HG02798 (cell line): ENCODE results near the gene IFNAR1.
"Not testable (repeated sequence)": the region's sequence is repeated elsewhere in the genome, so short reads cannot be mapped to it uniquely, and the experiment has no call there.

Source experiments
- ATAC-seq: cut with Tn5 transposase; IDR thresholded peaks from one replicate; pipeline ENCODE4 v1.9.1; 2021; ENCODE audit warnings: mild to moderate bottlenecking; ENCODE audit not compliant: unreplicated experiment, poor library complexity

The IFNAR1 gene

DNA sequence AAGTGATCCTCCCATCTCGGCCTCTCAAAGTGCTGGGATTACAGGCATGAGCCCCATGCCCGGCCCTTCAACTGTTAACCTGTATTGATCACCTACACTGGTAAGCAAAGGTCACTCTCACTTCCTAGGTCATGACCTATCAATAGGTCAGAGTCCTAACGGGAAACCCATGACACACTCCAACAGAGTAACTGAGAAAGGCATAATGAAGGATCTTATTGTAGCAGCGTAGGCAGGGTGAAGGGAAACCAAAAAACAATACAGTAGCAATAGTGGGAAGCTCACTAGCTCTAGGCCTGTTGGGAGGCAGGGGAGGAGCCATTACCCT is 19.5 kb upstream of the IFNAR1 start:
- no peak for ATAC-seq

- ATAC-seq, result no peak
These were observed 18.8 kb upstream of the IFNAR1 start for GRCh38 chr21:33305938-33306337.

- ATAC-seq, result peak; percentile 90
These were observed 15.9 kb upstream of the IFNAR1 start for GRCh38 chr21:33308586-33309490.

GRCh38 chr21:33309778-33310177 is 15.0 kb upstream of the IFNAR1 start:
- ATAC-seq, result no peak

DNA sequence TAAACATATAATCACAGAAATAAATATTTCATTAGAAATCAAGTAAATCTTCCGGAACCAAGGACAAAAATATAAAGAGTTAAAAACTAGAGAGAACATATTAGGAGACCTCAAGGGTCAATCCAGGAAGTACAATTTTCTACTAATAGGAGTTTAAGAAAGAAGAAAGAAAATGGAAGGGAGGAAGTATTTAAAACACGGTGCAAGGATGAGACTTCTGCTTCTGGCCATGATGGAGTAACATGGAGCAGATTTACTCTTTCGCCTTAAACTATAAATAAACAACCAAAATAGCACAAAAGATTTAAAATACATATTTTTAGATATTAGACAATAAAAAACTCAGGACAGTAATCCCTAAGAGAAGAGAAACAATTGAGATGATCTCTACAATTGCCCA is 12.6 kb upstream of the IFNAR1 start:
- ATAC-seq, result no peak

DNA sequence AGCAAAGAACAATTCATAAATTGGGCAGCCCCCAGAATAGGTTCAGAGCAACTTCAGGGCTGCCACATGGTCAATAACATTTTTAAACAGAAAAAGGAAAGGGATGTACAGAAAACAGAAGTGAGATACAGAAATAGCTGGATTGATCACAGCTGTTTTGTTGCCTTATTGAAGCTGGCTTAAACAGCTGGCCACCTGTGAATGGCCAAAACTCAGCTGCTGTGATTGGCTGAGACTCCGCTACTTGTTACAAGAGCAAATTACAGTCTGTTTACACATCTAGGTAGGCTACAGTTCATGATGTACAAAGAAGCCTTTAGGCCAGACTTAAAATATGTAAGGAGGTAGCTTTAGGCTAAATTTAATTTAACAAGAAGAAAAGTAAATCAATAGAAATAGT is 11.6 kb upstream of the IFNAR1 start:
- no peak for ATAC-seq

GRCh38 chr21:33313611-33314010 is 11.2 kb upstream of the IFNAR1 start:
- no peak for ATAC-seq

GRCh38 chr21:33314111-33314510 is 10.7 kb upstream of the IFNAR1 start:
- ATAC-seq, result no peak

- ATAC-seq, result no peak
These were observed 8.6 kb upstream of the IFNAR1 start for GRCh38 chr21:33315946-33316710.

DNA sequence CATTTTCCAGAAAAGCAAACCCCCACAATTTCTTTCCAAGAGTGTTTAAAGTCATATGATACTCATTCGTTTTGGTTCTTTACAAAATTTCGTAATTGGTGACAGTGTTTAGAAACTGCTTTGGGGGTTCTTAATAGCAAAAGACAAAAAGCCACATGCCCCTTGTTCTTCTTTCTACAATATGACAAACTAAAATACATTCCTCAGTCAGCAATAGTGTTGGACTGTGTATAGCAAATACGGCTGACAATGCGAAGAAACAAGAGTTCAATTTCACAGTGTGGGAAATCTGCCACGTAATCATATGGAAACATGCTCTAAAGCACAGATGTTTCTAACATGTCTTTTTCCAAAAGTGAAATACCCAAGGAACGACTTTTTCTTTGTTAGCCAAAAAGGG is 7.6 kb upstream of the IFNAR1 start:
- no peak for ATAC-seq

DNA sequence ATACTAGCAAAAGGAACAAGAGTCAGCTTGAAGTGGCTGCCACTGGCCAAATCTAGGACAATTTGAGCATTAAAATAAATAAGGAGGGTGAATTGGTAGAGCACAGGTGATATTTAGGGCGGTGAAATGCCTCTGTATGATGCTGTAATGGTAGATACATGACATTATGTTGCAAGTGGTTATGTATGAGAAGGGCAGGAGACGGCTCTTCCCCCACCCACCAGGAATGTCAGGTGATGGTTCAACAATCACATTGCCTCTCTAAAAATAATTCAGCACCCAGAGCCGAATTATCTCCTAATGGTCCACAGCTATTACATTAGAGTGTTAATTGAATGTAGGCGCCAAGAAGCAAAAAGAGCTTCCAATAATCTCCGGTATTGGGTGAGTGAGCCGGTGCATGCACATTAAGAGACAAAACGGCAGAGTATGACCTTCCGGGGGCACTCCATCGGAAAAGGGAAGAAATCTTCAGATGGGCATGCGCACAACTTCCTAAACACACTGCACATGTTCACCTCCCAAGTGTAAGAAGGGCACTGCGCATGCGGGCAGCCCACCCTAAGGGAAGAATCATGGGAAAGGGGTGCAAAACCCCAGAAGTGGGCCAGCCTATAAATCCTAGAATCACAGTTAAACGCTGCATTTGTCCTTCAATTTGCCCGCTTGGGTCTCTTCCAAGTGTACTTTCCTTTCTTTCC is 6.8 kb upstream of the IFNAR1 start:
- ATAC-seq, result no peak

DNA sequence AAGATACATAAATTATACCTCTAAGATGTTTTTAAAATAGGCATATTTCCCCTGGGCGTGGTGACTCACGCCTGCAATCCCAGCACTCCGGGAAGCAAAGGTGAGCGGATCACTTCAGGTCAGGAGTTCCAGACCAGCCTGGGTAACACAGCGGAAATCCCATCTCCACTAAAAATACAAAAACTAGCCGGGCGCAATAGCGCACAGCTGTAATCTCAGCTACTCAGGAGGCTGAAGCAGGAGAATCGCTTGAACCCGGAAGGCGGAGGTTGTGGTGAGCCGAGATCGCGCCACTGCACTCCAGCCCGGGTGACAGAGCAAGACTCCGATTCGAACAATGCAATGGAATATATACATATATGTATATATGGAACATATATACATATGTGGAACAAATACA is 3.8 kb upstream of the IFNAR1 start:
- ATAC-seq, result not testable (repeated sequence)

GRCh38 chr21:33323610-33324009 is 1.2 kb upstream of the IFNAR1 start:
- not testable (repeated sequence) for ATAC-seq

- ATAC-seq, result peak; percentile 33
These were observed 675 bp downstream of the IFNAR1 start for GRCh38 chr21:33325222-33326067.

GRCh38 chr21:33327326-33327725 is 2.6 kb downstream of the IFNAR1 start:
- no peak for ATAC-seq

- ATAC-seq, result no peak
These were observed 3.1 kb downstream of the IFNAR1 start for GRCh38 chr21:33327792-33328433.

DNA sequence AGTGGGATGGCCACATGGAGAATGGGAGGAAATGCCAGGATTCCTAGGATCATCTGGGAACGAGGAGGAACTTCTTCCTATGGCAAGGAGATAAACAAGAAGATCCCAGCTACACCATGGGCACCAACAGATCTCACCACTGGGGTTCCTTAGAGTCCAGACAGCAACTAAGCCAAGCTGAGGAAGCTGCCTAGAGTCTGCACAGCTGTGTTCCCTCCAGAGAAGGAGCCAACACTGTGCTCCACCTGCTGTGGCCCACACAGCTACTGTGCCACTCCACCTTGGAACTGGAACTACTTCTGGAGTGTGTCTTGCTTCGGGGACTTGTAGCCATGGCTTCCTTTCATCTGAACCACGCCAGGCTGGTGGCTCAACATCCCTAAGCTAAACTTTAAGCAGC is 6.0 kb downstream of the IFNAR1 start:
- peak; percentile 22 for ATAC-seq

DNA sequence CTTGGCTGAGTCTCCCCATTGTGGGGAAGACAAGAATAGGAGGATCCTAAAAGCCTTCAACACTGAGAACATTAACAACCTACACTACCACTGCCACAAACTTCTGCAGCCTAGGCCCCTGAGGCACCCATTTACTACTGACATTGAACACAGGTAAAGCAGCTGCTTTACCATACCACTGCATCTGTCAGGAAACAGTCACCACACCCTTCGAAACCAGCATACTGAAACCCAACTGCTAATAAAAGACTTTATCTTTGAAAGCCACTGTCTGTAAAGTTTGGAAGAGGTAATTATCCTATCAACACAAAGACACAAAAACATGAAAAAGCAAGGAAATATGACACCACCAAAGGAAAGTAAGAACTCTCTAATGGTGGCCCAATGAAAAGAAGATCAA is 7.4 kb downstream of the IFNAR1 start:
- ATAC-seq, result peak; percentile 79

GRCh38 chr21:33334191-33334590 is 9.4 kb downstream of the IFNAR1 start:
- no peak for ATAC-seq

DNA sequence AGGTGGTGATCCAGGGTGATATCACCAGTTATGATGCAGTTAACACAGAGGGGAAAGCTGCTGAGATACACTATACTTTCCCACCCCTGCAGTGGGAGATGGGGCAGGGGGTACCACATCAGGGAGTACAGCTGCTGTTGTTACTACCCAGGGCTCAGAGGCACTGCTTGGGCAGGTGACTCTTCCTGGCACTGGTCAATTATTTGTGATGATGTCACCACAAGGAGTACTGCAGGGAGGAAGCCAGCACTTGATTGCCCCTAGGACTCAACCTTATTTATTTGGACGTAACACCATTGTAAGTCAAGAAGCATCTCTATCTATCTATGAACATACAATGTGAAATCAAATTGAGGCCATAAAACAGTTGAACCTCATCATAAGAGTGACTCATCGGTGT is 10.1 kb downstream of the IFNAR1 start:
- no peak for ATAC-seq
